ENCODE results near the gene F2R. TPM values are rescaled to one million over a fixed set of nuclear protein-coding genes. Genes with fewer than 3 reads are reported as not detected.

The F2R gene
- total RNA-seq, 1 experiment from 2014 or later, result 16.9 TPM

DNA sequence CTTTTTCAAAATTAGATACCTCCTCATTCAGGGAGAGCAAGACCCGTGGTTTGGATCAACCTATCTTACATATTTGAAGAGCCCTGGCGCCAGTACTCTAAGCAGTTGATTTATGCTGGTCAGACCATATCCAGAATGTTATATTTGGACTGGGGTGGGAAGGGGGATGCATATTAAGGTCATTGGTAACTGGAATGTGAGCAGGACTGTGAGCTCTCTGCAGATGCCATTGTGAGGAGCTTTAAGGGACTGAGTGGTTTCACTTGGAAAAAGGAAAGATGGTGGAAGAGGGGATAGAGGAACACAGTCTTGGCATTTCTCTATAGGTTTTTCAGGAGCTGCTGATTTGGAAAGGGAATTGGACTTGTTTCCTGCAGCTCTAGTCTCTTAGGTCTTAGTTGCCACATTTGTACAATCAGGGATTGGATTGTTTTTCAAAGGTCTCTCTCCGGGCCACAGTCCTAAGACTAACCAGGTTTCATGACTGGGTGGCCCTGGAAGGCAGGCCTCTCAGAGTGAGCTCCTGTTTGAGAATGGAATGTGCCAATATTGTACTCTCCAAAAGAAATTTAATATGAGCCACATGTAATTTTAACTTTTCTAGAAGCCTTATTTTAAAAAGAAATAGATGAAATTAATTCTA lies 25.8 kb upstream of the F2R start:
- DNase-seq (no peak), ATAC-seq (no peak)
- TF ChIP-seq EZH2phosphoT487 (IDR thresholded peaks at IDR 0.05; ENCODE audit: borderline replicate concordance, low read length) (no peak), CTCF (conservative IDR thresholded peaks at IDR 0.05; ENCODE audit: low read depth, low read length) (no peak), EZH2 (IDR thresholded peaks at IDR 0.05; ENCODE audit: low read length, unreplicated experiment) (no peak)
- Histone ChIP-seq H3K27ac (ENCODE audit: low read length) (peak overlapping the region; percentile 73), H3K4me1 (ENCODE audit: insufficient read depth, low read length) (peaks cover 39% of the 10 kb centered on the region), H3F3A (ENCODE audit: low read length, unreplicated experiment) (no peaks in the 10 kb centered on the region), H3K27me3 (ENCODE audit: low read length) (no peaks in the 10 kb centered on the region), H3K79me2 (ENCODE audit: low read length) (no peaks in the 10 kb centered on the region), H3K9ac (ENCODE audit: low read length) (no peak overlapping the region), H4K20me1 (ENCODE audit: low read length) (no peaks in the 10 kb centered on the region), H2AFZ (ENCODE audit: low read length) (no peak overlapping the region), H3K9me2 (replicated peaks; ENCODE audit: low read length) (no peaks in the 10 kb centered on the region), H3K4me3 (ENCODE audit: low read length) (no peak overlapping the region), H3K4me2 (ENCODE audit: low read length) (peak overlapping the region; percentile 41; the same call in 1 of the 2 replicates), H3K9me3 (ENCODE audit: low read length) (no peaks in the 10 kb centered on the region), H3K36me3 (ENCODE audit: low read depth, low read length) (no peaks in the 10 kb centered on the region)
- TSS peak; percentile 83 for BruUV-seq (replicated peaks)
- ChIA-PET CTCF (no interaction called here), POLR2A (ENCODE audit: unreplicated experiment) (no interaction called here)
- intact Hi-C loops (cut with micrococcal nuclease), result no loop called here

DNA sequence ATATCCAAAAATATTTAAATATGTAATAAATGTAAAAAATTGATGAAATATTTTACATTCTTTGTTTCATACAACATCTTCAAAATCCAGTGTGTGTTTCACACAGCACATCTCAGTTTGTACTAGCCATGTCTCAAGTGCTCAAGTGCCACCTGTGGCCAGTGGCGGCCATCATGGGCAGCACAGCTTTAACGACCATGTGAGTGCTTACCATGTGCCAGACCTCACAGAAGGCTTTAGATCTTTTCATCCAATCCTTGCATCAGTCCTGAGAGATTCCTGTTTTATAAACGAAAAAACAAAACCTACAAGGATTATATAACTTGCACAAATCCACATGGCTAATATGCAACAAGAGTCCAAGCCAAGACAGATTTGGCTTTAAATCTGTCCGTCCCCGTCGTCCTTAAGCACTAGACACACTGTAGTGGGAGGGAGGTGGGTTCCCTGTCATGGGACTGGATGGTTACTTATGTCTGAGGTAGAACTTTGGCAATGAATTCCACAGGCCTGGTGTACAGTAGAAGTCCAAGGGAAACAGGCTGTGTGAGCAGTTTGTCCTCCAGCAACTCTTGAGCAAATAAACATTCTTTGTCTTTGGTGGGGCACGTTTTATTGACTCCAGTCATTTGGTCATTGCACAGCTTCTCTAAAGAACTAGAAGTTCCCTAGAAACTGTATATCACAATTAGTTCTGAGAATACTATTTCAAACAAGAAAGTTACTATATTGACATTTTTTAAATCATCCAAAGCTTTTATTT lies 25.0 kb upstream of the F2R start:
- peak overlapping the region; percentile 10; the same call in 1 of the 2 replicates for H3K4me2 ChIP-seq (ENCODE audit: low read length)
- POLR2A ChIA-PET (ENCODE audit: unreplicated experiment), result no interaction called here

More for the DNA sequence above, 25.0 kb upstream of the F2R start:
- no peak for TF ChIP-seq EZH2 (IDR thresholded peaks at IDR 0.05; ENCODE audit: low read length, unreplicated experiment)
- no peak for TF ChIP-seq EZH2phosphoT487 (IDR thresholded peaks at IDR 0.05; ENCODE audit: borderline replicate concordance, low read length)
- no peak for TF ChIP-seq CTCF (conservative IDR thresholded peaks at IDR 0.05; ENCODE audit: low read depth, low read length)
- peak; percentile 70 for ATAC-seq
- Histone ChIP-seq H3K27me3 (ENCODE audit: low read length) (no peaks in the 10 kb centered on the region), H3K4me3 (ENCODE audit: low read length) (no peak overlapping the region), H3K9me2 (replicated peaks; ENCODE audit: low read length) (no peaks in the 10 kb centered on the region), H2AFZ (ENCODE audit: low read length) (peak overlapping the region; percentile 37; the same call in 1 of the 2 replicates), H3K9ac (ENCODE audit: low read length) (no peak overlapping the region), H3K27ac (ENCODE audit: low read length) (peak overlapping the region; percentile 31), H4K20me1 (ENCODE audit: low read length) (no peaks in the 10 kb centered on the region), H3F3A (ENCODE audit: low read length, unreplicated experiment) (no peaks in the 10 kb centered on the region), H3K79me2 (ENCODE audit: low read length) (no peaks in the 10 kb centered on the region), H3K4me1 (ENCODE audit: insufficient read depth, low read length) (peaks cover 39% of the 10 kb centered on the region), H3K9me3 (ENCODE audit: low read length) (no peaks in the 10 kb centered on the region), H3K36me3 (ENCODE audit: low read depth, low read length) (no peaks in the 10 kb centered on the region)
- peak; percentile 53 for DNase-seq
- CTCF ChIA-PET, result no interaction called here
- intact Hi-C loops (cut with micrococcal nuclease), result no loop called here
- BruUV-seq (replicated peaks), result TSS peak; percentile 44

All from PC-3 (cell line).